IgD-negative memory B cell (primary cell): ENCODE results near the gene NFIA. TPM values are rescaled to one million over a fixed set of nuclear protein-coding genes. Genes with fewer than 3 reads are reported as not detected.

ENCODE experiments used
- H3K27ac Mint-ChIP-seq, 3 donors: one replicate each; pipeline ENCODE4 v1.8.0; 2020 to 2022; ENCODE audit warnings: mild to moderate bottlenecking in 3 of 3, mixed read lengths in 3 of 3, moderate library complexity in 1 of 3
- H3K27me3 Mint-ChIP-seq: one replicate; pipeline ENCODE4 v1.8.0; 2021; ENCODE audit warnings: mixed read lengths
- H3K36me3 Mint-ChIP-seq: one replicate; pipeline ENCODE4 v1.8.0; 2020; ENCODE audit warnings: mild to moderate bottlenecking, mixed read lengths
- H3K4me1 Mint-ChIP-seq, 3 donors: one replicate each; pipeline ENCODE4 v1.8.0; 2020 to 2022; ENCODE audit warnings: mixed read lengths in 3 of 3, mild to moderate bottlenecking in 1 of 3
- H3K4me3 Mint-ChIP-seq, 4 donors: one replicate each; pipeline ENCODE4 v1.8.0; 2020 to 2022; ENCODE audit warnings: mild to moderate bottlenecking in 4 of 4, mixed read lengths in 4 of 4, moderate library complexity in 3 of 4
- H3K9me3 Mint-ChIP-seq, 3 donors: one replicate each; pipeline ENCODE4 v1.8.0; 2020 to 2021; ENCODE audit warnings: mixed read lengths in 3 of 3, mild to moderate bottlenecking in 1 of 3
- polyA plus RNA-seq: library from polyadenylated mRNA; unstranded; fragments of 300-500 nt; fragmentation: Illumina TruSeq; gene quantifications from one replicate; pipeline ENCODE4 v1.2.3, GENCODE V29; 2021

NFIA gene
- polyA plus RNA-seq, 1 donor from 2014 or later, result 0.93 TPM

GRCh38 chr1:61358770-61359455 is 276.6 kb downstream of the NFIA start:
- Mint-ChIP-seq H3K4me3 (no peak overlapping the region), H3K27ac (no peak overlapping the region), H3K36me3 (no peaks in the 10 kb centered on the region), H3K4me1 (no peaks in the 10 kb centered on the region), H3K9me3 (no peaks in the 10 kb centered on the region), H3K27me3 (no peaks in the 10 kb centered on the region)

GRCh38 chr1:61361931-61362330 is 279.6 kb downstream of the NFIA start:
- Mint-ChIP-seq H3K4me3 (no peak overlapping the region), H3K9me3 (no peaks in the 10 kb centered on the region), H3K27me3 (no peaks in the 10 kb centered on the region), H3K36me3 (peaks cover 1% of the 10 kb centered on the region), H3K27ac (no peak overlapping the region), H3K4me1 (no peaks in the 10 kb centered on the region)

- Mint-ChIP-seq H3K36me3 (peaks cover 1% of the 10 kb centered on the region), H3K4me1 (no peaks in the 10 kb centered on the region), H3K27ac (no peak overlapping the region), H3K9me3 (no peaks in the 10 kb centered on the region), H3K27me3 (no peaks in the 10 kb centered on the region), H3K4me3 (no peak overlapping the region)
These were observed 280.0 kb downstream of the NFIA start for GRCh38 chr1:61362351-61362750.

- peaks cover 3% of the 10 kb centered on the region for H3K27me3 Mint-ChIP-seq
- no peaks in the 10 kb centered on the region for H3K9me3 Mint-ChIP-seq
- H3K27ac Mint-ChIP-seq, result no peak overlapping the region
- no peak overlapping the region for H3K4me3 Mint-ChIP-seq
- H3K4me1 Mint-ChIP-seq, result no peaks in the 10 kb centered on the region
- peaks cover 1% of the 10 kb centered on the region for H3K36me3 Mint-ChIP-seq
These were observed 286.0 kb downstream of the NFIA start for GRCh38 chr1:61368366-61368765.

GRCh38 chr1:61368876-61369275 is 286.5 kb downstream of the NFIA start:
- no peak overlapping the region for H3K4me3 Mint-ChIP-seq
- peaks cover 1% of the 10 kb centered on the region for H3K36me3 Mint-ChIP-seq
- no peaks in the 10 kb centered on the region for H3K4me1 Mint-ChIP-seq
- no peaks in the 10 kb centered on the region for H3K9me3 Mint-ChIP-seq
- peaks cover 3% of the 10 kb centered on the region for H3K27me3 Mint-ChIP-seq
- no peak overlapping the region for H3K27ac Mint-ChIP-seq

- Mint-ChIP-seq H3K9me3 (no peaks in the 10 kb centered on the region), H3K27me3 (peaks cover 5% of the 10 kb centered on the region), H3K27ac (no peak overlapping the region), H3K36me3 (peaks cover 1% of the 10 kb centered on the region), H3K4me1 (no peaks in the 10 kb centered on the region), H3K4me3 (no peak overlapping the region)
These were observed 288.0 kb downstream of the NFIA start for GRCh38 chr1:61370177-61370912.

GRCh38 chr1:61370913-61371279 is 288.5 kb downstream of the NFIA start:
- no peaks in the 10 kb centered on the region for H3K36me3 Mint-ChIP-seq
- H3K4me3 Mint-ChIP-seq, result no peak overlapping the region
- no peaks in the 10 kb centered on the region for H3K4me1 Mint-ChIP-seq
- H3K27me3 Mint-ChIP-seq, result peaks cover 5% of the 10 kb centered on the region
- no peak overlapping the region for H3K27ac Mint-ChIP-seq
- no peaks in the 10 kb centered on the region for H3K9me3 Mint-ChIP-seq

- Mint-ChIP-seq H3K4me3 (no peak overlapping the region), H3K4me1 (no peaks in the 10 kb centered on the region), H3K27ac (no peak overlapping the region), H3K9me3 (no peaks in the 10 kb centered on the region), H3K36me3 (no peaks in the 10 kb centered on the region), H3K27me3 (peaks cover 8% of the 10 kb centered on the region)
These were observed 290.6 kb downstream of the NFIA start for GRCh38 chr1:61372944-61373343.

GRCh38 chr1:61374156-61374555 is 291.8 kb downstream of the NFIA start:
- no peak overlapping the region for H3K27ac Mint-ChIP-seq
- H3K4me3 Mint-ChIP-seq, result no peak overlapping the region
- H3K27me3 Mint-ChIP-seq, result peaks cover 6% of the 10 kb centered on the region
- H3K36me3 Mint-ChIP-seq, result no peaks in the 10 kb centered on the region
- no peaks in the 10 kb centered on the region for H3K9me3 Mint-ChIP-seq
- H3K4me1 Mint-ChIP-seq, result no peaks in the 10 kb centered on the region

- Mint-ChIP-seq H3K36me3 (no peaks in the 10 kb centered on the region), H3K27me3 (peaks cover 6% of the 10 kb centered on the region), H3K27ac (no peak overlapping the region), H3K4me3 (no peak overlapping the region), H3K9me3 (no peaks in the 10 kb centered on the region), H3K4me1 (no peaks in the 10 kb centered on the region)
These were observed 292.9 kb downstream of the NFIA start for GRCh38 chr1:61375082-61375880.

GRCh38 chr1:61376151-61376550 is 293.8 kb downstream of the NFIA start:
- H3K9me3 Mint-ChIP-seq, result no peaks in the 10 kb centered on the region
- H3K36me3 Mint-ChIP-seq, result no peaks in the 10 kb centered on the region
- no peak overlapping the region for H3K27ac Mint-ChIP-seq
- no peaks in the 10 kb centered on the region for H3K4me1 Mint-ChIP-seq
- H3K4me3 Mint-ChIP-seq, result no peak overlapping the region
- peaks cover 6% of the 10 kb centered on the region for H3K27me3 Mint-ChIP-seq

GRCh38 chr1:61377242-61377958 is 295.0 kb downstream of the NFIA start:
- H3K36me3 Mint-ChIP-seq, result no peaks in the 10 kb centered on the region
- no peak overlapping the region for H3K4me3 Mint-ChIP-seq

GRCh38 chr1:61378494-61379180 is 296.3 kb downstream of the NFIA start:
- H3K4me3 Mint-ChIP-seq, result no peak overlapping the region
- H3K9me3 Mint-ChIP-seq, result no peaks in the 10 kb centered on the region
- no peaks in the 10 kb centered on the region for H3K36me3 Mint-ChIP-seq
- peaks cover 10% of the 10 kb centered on the region for H3K27me3 Mint-ChIP-seq
- no peak overlapping the region for H3K27ac Mint-ChIP-seq
- no peaks in the 10 kb centered on the region for H3K4me1 Mint-ChIP-seq

More at GRCh38 chr1:61377242-61377958, 295.0 kb downstream of the NFIA start:
- Mint-ChIP-seq H3K4me1 (no peaks in the 10 kb centered on the region), H3K9me3 (no peaks in the 10 kb centered on the region), H3K27me3 (peaks cover 6% of the 10 kb centered on the region), H3K27ac (no peak overlapping the region)

- H3K36me3 Mint-ChIP-seq, result no peaks in the 10 kb centered on the region
- H3K4me3 Mint-ChIP-seq, result no peak overlapping the region
- H3K9me3 Mint-ChIP-seq, result no peaks in the 10 kb centered on the region
- H3K4me1 Mint-ChIP-seq, result no peaks in the 10 kb centered on the region
- H3K27ac Mint-ChIP-seq, result no peak overlapping the region
- peaks cover 10% of the 10 kb centered on the region for H3K27me3 Mint-ChIP-seq
These were observed 297.3 kb downstream of the NFIA start for GRCh38 chr1:61379693-61380092.
